GM10266 (cell line): ENCODE results near the gene P2RX3.

ENCODE experiments used
- DNase-seq: peaks from one replicate; pipeline ENCODE4 v3.0.0; 2012; ENCODE audit errors: extremely low spot score
- TF ChIP-seq, protein P1 (sequence below): IDR thresholded peaks from 2 replicates; pipeline ENCODE4 v1.5.1; 2012; ENCODE audit warnings: mild to moderate bottlenecking, low read depth; ENCODE audit not compliant: control insufficient read depth, insufficient read depth; ENCODE audit errors: missing control alignments

The P2RX3 gene

GRCh38 chr11:57387289-57388030, 49.3 kb downstream of the P2RX3 start:
- DNase-seq: no peak
- TF ChIP-seq, protein P1, sequence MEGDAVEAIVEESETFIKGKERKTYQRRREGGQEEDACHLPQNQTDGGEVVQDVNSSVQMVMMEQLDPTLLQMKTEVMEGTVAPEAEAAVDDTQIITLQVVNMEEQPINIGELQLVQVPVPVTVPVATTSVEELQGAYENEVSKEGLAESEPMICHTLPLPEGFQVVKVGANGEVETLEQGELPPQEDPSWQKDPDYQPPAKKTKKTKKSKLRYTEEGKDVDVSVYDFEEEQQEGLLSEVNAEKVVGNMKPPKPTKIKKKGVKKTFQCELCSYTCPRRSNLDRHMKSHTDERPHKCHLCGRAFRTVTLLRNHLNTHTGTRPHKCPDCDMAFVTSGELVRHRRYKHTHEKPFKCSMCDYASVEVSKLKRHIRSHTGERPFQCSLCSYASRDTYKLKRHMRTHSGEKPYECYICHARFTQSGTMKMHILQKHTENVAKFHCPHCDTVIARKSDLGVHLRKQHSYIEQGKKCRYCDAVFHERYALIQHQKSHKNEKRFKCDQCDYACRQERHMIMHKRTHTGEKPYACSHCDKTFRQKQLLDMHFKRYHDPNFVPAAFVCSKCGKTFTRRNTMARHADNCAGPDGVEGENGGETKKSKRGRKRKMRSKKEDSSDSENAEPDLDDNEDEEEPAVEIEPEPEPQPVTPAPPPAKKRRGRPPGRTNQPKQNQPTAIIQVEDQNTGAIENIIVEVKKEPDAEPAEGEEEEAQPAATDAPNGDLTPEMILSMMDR: no peak

DNA sequence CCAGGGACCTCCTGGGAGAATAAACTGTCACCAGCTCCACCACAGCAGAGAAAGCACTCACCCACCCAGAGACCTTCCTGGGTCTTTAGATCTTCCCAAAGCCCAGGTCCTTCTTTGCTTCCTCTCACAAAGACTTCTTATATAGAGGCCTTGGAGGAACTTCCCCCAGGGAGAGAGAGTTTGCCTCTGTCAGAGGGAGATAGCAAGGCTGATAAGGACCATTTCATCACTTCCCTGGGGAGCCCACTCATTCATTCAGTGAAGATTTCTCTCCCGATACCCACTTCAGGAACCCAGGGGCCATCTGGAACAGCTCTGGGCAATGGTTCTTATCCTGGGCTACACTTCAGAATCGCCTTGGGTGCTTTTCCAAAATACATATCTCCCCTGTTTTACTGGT, 52.4 kb downstream of the P2RX3 start, which contains the start of gene PRG2:
Gene PRG2 (minus strand): TSS at position 116 of the 400 bp plus-strand sequence. CDS start 706 bp downstream, outside the sequence.
- TF ChIP-seq, protein P1: no peak
- no peak for DNase-seq

DNA sequence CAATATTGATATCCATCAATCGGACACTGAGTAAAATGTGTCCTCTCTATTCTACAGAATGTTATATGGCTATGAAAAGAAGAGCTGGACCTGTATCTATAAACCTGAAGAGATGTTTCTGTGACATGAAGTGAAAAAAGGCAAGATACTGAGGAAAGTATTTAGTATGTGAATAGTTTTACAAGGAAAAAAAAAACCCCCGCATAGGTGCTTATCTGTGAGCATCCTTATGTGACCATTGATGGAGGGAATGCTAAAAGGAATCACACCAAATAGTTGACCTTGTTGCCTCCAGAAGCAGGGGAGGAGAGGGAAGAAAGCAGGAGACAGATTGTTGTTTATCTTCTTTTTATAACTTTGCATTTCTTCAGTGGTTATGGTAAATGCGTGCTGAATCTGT, 53.0 kb downstream of the P2RX3 start:
- TF ChIP-seq, protein P1: no peak
- no peak for DNase-seq

- TF ChIP-seq, protein P1: no peak
Measured at GRCh38 chr11:57391539-57391938, 53.4 kb downstream of the P2RX3 start.

DNA sequence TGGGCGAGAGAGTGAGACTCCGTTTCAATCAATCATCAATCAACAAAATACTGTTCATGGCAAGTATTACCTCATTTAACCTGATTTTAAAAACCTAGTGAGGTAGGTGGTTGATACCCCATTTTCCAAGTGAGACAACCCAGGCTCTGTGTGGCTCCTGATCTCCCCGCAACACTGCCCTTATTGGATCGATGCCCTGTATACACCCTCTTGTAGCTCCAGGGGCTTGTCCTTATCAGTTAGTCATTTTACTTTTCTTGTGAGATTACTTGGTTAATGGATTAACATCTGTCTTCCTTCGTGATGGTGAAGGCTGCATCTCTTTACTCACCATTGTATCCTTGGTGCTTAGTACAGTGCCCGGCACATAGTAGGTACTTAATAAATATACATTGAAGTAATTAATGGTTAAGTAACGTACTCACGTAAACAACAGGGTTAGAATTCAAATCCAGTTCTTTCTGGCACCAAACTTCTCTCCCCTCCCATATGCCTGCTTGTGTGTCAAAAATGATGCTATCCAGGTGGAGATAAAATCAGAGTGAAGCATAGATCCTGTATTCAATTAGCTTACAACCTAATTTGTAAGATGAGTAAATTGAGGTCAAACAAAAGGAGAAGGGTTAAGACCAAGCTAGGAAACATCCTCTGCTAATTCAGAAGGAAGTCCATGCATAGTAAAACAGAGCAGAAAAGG, 54.1 kb downstream of the P2RX3 start:
- no peak for DNase-seq
- TF ChIP-seq, protein P1: no peak

More at GRCh38 chr11:57391539-57391938, 53.4 kb downstream of the P2RX3 start:
- no peak for DNase-seq

DNA sequence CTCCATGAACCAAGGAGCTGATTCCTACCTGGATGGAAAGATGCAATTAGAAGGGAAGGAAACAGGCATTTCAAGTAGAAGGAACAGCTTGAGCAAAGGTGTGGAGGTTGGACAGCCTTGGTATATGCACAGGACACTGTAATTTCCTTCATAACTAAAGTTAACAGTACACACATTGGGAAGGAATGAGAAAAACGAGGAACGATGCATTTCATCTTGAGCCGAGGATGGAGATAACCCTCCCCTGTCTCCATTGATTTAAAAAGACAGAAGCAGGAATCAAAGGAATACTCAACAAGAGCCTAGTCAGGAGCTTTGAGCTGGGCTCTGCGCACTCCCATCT, 54.6 kb downstream of the P2RX3 start:
- no peak for DNase-seq
- TF ChIP-seq, protein P1: no peak
